B cell (primary cell): Measurements from ENCODE around the gene TMEM271.

Source experiments
- EZH2 ChIP-seq: IDR thresholded peaks from 2 replicates; pipeline ENCODE4 v1.6.1; 2012; ENCODE audit warnings: borderline replicate concordance, low read depth, mild to moderate bottlenecking, moderate library complexity, low read length; ENCODE audit not compliant: insufficient read depth, poor library complexity, severe bottlenecking
- TF ChIP-seq, protein P1 (sequence below): fragments of 200-600 bp; IDR thresholded peaks from one replicate; pipeline ENCODE4 v1.8.0; 2022; ENCODE audit warnings: antibody characterized with exemption, mild to moderate bottlenecking

GRCh38 chr4:571838-572572, 4.1 kb downstream of the TMEM271 start:
- TF ChIP-seq, protein P1, sequence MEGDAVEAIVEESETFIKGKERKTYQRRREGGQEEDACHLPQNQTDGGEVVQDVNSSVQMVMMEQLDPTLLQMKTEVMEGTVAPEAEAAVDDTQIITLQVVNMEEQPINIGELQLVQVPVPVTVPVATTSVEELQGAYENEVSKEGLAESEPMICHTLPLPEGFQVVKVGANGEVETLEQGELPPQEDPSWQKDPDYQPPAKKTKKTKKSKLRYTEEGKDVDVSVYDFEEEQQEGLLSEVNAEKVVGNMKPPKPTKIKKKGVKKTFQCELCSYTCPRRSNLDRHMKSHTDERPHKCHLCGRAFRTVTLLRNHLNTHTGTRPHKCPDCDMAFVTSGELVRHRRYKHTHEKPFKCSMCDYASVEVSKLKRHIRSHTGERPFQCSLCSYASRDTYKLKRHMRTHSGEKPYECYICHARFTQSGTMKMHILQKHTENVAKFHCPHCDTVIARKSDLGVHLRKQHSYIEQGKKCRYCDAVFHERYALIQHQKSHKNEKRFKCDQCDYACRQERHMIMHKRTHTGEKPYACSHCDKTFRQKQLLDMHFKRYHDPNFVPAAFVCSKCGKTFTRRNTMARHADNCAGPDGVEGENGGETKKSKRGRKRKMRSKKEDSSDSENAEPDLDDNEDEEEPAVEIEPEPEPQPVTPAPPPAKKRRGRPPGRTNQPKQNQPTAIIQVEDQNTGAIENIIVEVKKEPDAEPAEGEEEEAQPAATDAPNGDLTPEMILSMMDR = no peak
- TF ChIP-seq EZH2 = no peak
